Measurements from ENCODE around the gene ADM. TPM values are rescaled to one million over a fixed set of nuclear protein-coding genes. Genes with fewer than 3 reads are reported as not detected.

ADM gene
- total RNA-seq, 2 experiments from 2014 or later = 0.46 to 4.9 TPM

DNA sequence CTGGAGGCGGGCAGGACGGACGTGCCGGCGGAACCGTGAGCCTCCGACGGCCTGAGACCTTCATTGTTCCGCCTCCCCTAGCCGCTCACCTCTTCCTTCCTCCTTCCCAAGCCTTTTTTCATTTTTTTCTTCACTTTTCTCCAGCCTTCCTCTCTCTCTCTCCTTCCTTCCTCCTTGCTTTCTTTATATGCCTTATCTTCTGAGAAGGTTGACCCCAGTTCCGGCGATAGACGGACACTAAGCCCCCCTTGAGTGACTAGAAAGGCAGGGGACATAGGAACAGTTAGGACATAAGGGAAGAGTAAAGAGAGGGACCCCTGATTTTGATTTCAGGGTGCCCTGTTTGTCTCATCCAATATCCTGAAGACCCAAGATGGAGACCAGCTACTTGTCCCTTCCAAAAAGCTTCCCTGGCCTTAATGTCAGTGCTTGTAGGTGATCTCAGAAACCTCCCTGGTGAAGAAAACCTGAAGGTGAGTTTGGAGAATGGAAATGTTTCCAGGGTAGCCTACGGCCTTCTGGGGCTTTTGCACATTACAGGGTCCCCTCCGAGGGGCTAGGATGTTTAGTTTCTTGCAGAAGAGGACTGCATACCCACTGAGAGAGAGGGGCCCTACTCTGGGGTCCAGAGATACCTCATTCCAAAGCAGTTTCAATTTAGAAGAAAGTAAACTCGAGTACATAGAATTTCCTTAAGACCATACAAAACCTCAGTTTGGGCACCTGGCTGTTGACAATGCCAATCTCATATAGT lies 3.5 kb downstream of the ADM start:
- Histone ChIP-seq H3K4me1 (ENCODE audit: insufficient read depth, low read length, poor library complexity, severe bottlenecking) (peaks cover 97% of the 10 kb centered on the region), H3K27ac (ENCODE audit: low read depth, low read length, poor library complexity, severe bottlenecking) (peak overlapping the region; percentile 93), H3K9me3 (ENCODE audit: low read length) (no peaks in the 10 kb centered on the region; the same call in 1 of the 2 replicates), H3K9me2 (ENCODE audit: insufficient read depth, low read length) (no peaks in the 10 kb centered on the region), H3K79me2 (ENCODE audit: insufficient read depth, low read depth, low read length) (no peaks in the 10 kb centered on the region), H3K4me2 (ENCODE audit: low read length) (peak overlapping the region; percentile 76), H2AFZ (ENCODE audit: low read length) (peak overlapping the region; percentile 64), H3K36me3 (ENCODE audit: insufficient read depth, low read length) (no peaks in the 10 kb centered on the region; the same call in 1 of the 2 replicates), H4K20me1 (ENCODE audit: insufficient read depth, low read length) (no peaks in the 10 kb centered on the region), H3K4me3 (ENCODE audit: low read depth, low read length, poor library complexity, severe bottlenecking) (peak overlapping the region; percentile 62)
- ChIA-PET POLR2A (interaction anchor here (0.6 to 3.1 kb wide), 4 partner anchors 9 to 48 kb away, joined by 3 to 23 read pairs (median 4); no protein-coding TSS in a partner anchor), CTCF (ENCODE audit: unreplicated experiment) (interaction anchor here (1.0 to 1.1 kb wide), 3 partner anchors 18 to 101 kb away, joined by 3 to 4 read pairs (median 3); no protein-coding TSS in a partner anchor)
- no TSS peak for BruUV-seq (replicated peaks)
- no peak for DNase-seq (ENCODE audit: low spot score)
- intact Hi-C loops (cut with micrococcal nuclease; ENCODE audit: unreplicated experiment) = loop anchor here (2.0 kb wide), 1 partner anchor 336 kb away; no protein-coding TSS in a partner anchor
- TF ChIP-seq EZH2phosphoT487 (IDR thresholded peaks at IDR 0.05; ENCODE audit: borderline replicate concordance, low read depth, low read length) = no peak

- intact Hi-C loops (cut with micrococcal nuclease; ENCODE audit: unreplicated experiment) = loop anchor here (2.0 to 10.0 kb wide), 4 partner anchors 337 to 925 kb away; partner anchors contain the start of genes IPO7 and ZBED5
- peak overlapping the region; percentile 64; the same call in 1 of the 2 replicates for H2AFZ ChIP-seq (ENCODE audit: low read length)
These were observed 4.6 kb downstream of the ADM start for GRCh38 chr11:10309163-10310093.

More at GRCh38 chr11:10309163-10310093, 4.6 kb downstream of the ADM start:
- no peak for DNase-seq (ENCODE audit: low spot score)
- no TSS peak for BruUV-seq (replicated peaks)
- Histone ChIP-seq H3K4me1 (ENCODE audit: insufficient read depth, low read length, poor library complexity, severe bottlenecking) (peaks cover 97% of the 10 kb centered on the region), H3K79me2 (ENCODE audit: insufficient read depth, low read depth, low read length) (no peaks in the 10 kb centered on the region), H3K36me3 (ENCODE audit: insufficient read depth, low read length) (no peaks in the 10 kb centered on the region; the same call in 1 of the 2 replicates), H4K20me1 (ENCODE audit: insufficient read depth, low read length) (no peaks in the 10 kb centered on the region), H3K9me3 (ENCODE audit: low read length) (no peaks in the 10 kb centered on the region; the same call in 1 of the 2 replicates), H3K4me2 (ENCODE audit: low read length) (peak overlapping the region; percentile 76), H3K9me2 (ENCODE audit: insufficient read depth, low read length) (no peaks in the 10 kb centered on the region), H3K27ac (ENCODE audit: low read depth, low read length, poor library complexity, severe bottlenecking) (peak overlapping the region; percentile 93), H3K4me3 (ENCODE audit: low read depth, low read length, poor library complexity, severe bottlenecking) (peak overlapping the region; percentile 62)
- TF ChIP-seq EZH2phosphoT487 (IDR thresholded peaks at IDR 0.05; ENCODE audit: borderline replicate concordance, low read depth, low read length) = no peak
- TF ChIP-seq, protein P1, sequence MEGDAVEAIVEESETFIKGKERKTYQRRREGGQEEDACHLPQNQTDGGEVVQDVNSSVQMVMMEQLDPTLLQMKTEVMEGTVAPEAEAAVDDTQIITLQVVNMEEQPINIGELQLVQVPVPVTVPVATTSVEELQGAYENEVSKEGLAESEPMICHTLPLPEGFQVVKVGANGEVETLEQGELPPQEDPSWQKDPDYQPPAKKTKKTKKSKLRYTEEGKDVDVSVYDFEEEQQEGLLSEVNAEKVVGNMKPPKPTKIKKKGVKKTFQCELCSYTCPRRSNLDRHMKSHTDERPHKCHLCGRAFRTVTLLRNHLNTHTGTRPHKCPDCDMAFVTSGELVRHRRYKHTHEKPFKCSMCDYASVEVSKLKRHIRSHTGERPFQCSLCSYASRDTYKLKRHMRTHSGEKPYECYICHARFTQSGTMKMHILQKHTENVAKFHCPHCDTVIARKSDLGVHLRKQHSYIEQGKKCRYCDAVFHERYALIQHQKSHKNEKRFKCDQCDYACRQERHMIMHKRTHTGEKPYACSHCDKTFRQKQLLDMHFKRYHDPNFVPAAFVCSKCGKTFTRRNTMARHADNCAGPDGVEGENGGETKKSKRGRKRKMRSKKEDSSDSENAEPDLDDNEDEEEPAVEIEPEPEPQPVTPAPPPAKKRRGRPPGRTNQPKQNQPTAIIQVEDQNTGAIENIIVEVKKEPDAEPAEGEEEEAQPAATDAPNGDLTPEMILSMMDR (conservative IDR thresholded peaks at IDR 0.05; ENCODE audit: low read length) = no peak
- ChIA-PET POLR2A (interaction anchor here (0.5 to 3.1 kb wide), 15 partner anchors 8 to 738 kb away, joined by 3 to 23 read pairs (median 4); partner anchors contain the start of gene WEE1), CTCF (ENCODE audit: unreplicated experiment) (interaction anchor here (0.6 to 1.4 kb wide), 3 partner anchors 9 to 552 kb away, joined by 3 to 4 read pairs (median 4); no protein-coding TSS in a partner anchor)

Data from OCI-LY7 (cell line).